Coronary artery (tissue), 2 donors: Measurements from ENCODE around the gene SYT11.

ENCODE experiments used
- DNase-seq: peaks from one replicate; pipeline ENCODE4 v3.0.0-alpha.2; 2017; ENCODE audit warnings: low spot score
- H3K27ac ChIP-seq, 2 donors: fragments of 200-600 bp; sonication (generic); one replicate each; pipeline ENCODE4 v1.5.1; 2016 to 2019
- H3K4me3 ChIP-seq: fragments of 200-600 bp; sonication (generic); 2 replicates; pipeline ENCODE4 v1.5.1; 2016; ENCODE audit warnings: mild to moderate bottlenecking, moderate library complexity
- CTCF ChIP-seq: fragments of 200-600 bp; sonication (generic); IDR thresholded peaks from one replicate; pipeline ENCODE4 v1.5.1; 2019; ENCODE audit warnings: antibody characterized with exemption

SYT11 gene

DNA sequence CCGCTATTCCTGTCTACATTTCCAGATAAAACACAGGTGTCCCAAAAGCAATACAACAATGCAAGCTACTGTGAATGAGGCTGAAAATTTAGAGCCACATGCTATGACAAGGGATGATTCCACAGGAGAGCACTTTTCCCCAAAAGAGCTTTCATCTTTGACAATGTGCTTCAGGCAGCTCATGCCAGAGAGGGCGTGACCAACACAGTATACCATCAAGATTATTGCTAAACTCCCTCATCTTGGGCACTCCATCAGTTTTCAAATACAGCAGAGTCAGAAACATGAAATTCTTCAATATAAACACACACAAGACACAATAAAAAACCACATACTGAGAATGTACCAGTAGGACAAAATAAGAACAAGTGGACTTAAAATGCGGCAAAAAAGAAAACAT, 9.0 kb upstream of the SYT11 start:
- DNase-seq, result no peak
- no peak for TF ChIP-seq CTCF
- no peak overlapping the region for H3K27ac ChIP-seq
- no peak overlapping the region for H3K4me3 ChIP-seq

DNA sequence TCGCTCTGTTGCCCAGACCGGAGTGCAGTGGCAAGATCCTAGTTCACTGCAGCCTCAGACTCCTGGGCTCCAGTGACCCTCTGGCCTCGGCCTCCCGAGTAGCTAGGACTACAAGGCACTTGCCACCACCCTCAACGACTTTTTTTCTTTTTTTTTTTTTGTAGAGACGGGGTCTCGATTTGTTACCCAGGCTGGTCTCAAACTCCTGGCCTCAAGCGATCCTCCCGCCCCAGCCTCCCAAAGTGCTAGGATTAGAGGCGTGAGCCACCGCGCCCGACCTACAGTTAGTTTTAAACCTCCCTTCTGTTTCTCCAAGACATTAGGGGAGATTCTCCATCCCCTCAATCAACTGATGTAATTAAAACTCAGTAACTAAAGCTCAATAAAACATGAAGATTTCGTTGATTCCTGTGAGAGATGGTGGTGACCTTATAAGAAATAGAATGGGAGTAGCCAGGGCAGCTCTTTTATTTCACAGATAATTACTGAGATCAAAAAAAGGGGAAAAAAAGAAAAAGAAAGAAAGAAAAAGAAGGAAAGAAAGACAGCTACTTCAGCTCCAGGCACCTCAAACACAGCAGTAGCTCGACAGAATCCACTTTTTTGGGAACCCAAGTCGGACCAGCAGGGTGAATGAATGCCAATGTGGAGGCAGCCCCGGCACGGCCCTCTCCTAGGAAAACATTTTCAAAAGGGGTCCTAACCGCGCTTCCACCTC, 3.0 kb upstream of the SYT11 start:
- Histone ChIP-seq H3K4me3 (peak overlapping the region; percentile 83), H3K27ac (peak overlapping the region; percentile 87 to 93)
- TF ChIP-seq CTCF, result no peak
- DNase-seq, result no peak

GRCh38 chr1:155856975-155857930, 2.1 kb upstream of the SYT11 start, which contains the start of gene GON4L:
Gene GON4L, minus strand, starts transcription at chr1:155857214. Its CDS starts 3,434 bp downstream, at chr1:155853780.
- Histone ChIP-seq H3K27ac (peak within 1 kb of the TSS; percentile 87 to 93), H3K4me3 (peak within 1 kb of the TSS; percentile 83)
- DNase-seq, result peak; percentile 90
- no peak for TF ChIP-seq CTCF

GRCh38 chr1:155858800-155859233, 550 bp upstream of the SYT11 start:
- peak overlapping the region; percentile 69 for H3K4me3 ChIP-seq
- no peak for DNase-seq
- TF ChIP-seq CTCF, result no peak
- peak overlapping the region; percentile 94 to 96 for H3K27ac ChIP-seq

DNA sequence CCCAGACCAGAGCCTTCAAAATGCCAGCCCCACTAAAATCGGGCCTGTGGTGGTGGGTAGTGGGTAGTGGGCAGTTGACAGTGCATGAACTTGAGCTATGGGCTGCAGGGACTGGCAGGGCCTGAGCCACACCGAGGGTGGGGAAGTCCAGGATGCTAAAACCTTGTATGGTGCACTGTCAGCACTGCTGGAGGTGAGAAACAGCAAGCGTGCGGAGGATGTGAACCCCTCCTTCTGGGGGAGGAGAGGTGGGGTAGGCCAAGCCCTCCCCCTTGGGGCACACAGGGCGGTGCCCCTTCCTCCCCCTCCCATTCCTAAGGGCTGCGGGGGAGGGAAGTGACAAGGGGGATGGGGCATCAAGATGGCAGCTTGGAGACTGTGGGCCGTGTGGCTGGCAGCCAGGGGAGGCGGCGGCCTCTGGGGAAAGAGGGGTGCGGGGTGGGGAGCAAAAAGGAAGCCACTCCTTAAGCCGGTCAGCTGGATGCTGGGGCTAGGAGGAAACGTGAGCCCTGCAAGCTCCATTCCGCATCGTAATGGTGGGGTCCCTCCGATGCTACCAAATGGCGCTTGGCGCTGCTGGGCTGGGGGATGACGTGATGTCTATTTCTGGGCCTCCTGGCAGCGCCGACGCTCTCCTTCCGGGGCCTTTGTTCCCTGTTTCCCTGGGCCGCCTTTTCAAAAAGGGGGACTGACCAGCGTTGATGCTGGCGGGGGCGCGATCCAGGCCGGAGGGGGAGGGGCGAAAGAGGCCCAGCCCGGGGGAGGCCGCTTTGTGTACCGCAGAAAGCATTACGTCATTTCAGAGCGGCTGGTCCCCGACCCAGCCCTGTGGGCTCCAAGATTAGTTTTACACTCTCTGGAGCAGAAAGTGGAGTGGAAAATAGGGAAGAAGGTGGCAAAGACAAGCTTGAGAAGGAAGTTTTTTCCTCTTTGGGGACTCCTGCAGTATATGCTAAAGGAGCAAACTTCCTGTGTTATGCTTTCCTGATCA, 809 bp downstream of the SYT11 start:
- DNase-seq, result peak; percentile 85
- peak overlapping the region; percentile 69 for H3K4me3 ChIP-seq

More for the DNA sequence above, 809 bp downstream of the SYT11 start:
- no peak for TF ChIP-seq CTCF
- peak overlapping the region; percentile 94 to 96 for H3K27ac ChIP-seq
